SU-DHL-6 (cell line): ENCODE data around the gene FAM124A.

Source experiments
- H2AFZ ChIP-seq: fragments of 200-600 bp; sonication (generic); 2 replicates; pipeline ENCODE4 v1.6.1; 2014; ENCODE audit warnings: low read depth, mild to moderate bottlenecking, moderate library complexity, mixed read lengths, antibody characterized with exemption, low read length; ENCODE audit not compliant: severe bottlenecking
- H3F3A ChIP-seq: fragments of 200-600 bp; shearing (Covaris generic); 2 replicates; pipeline ENCODE4 v1.6.0; 2016; ENCODE audit warnings: antibody characterized with exemption, mild to moderate bottlenecking; ENCODE audit not compliant: insufficient read depth
- H3K27ac ChIP-seq: fragments of 200-600 bp; sonication (generic); 2 replicates; pipeline ENCODE4 v1.5.1; 2016; ENCODE audit warnings: low read depth, mild to moderate bottlenecking, low read length, moderate library complexity, mixed read lengths
- H3K27me3 ChIP-seq: fragments of 200-600 bp; sonication (generic), shearing (Covaris generic); 2 replicates; pipeline ENCODE4 v1.6.0; 2014; ENCODE audit warnings: mild to moderate bottlenecking, low read length
- H3K36me3 ChIP-seq: fragments of 200-600 bp; sonication (generic); 2 replicates; pipeline ENCODE4 v1.6.1; 2014; ENCODE audit warnings: mild to moderate bottlenecking, low read length, mixed read lengths
- H3K4me2 ChIP-seq: fragments of 300-600, 200-600 bp; shearing (Covaris generic), sonication (generic); 2 replicates; pipeline ENCODE4 v1.6.0; 2014; ENCODE audit warnings: low read length, low read depth, mild to moderate bottlenecking; ENCODE audit not compliant: poor library complexity, severe bottlenecking
- H3K4me3 ChIP-seq: fragments of 200-600 bp; sonication (generic); 2 replicates; pipeline ENCODE4 v1.5.1; 2014; ENCODE audit warnings: antibody characterized with exemption, low read length, mild to moderate bottlenecking, mixed read lengths; ENCODE audit not compliant: insufficient read depth, poor library complexity, severe bottlenecking
- H3K79me2 ChIP-seq: fragments of 200-600 bp; sonication (generic); 2 replicates; pipeline ENCODE4 v1.6.1; 2014; ENCODE audit warnings: mild to moderate bottlenecking, low read length, moderate library complexity; ENCODE audit not compliant: insufficient read depth
- H3K9ac ChIP-seq: fragments of 200-600 bp; sonication (generic); 2 replicates; pipeline ENCODE4 v1.7.0; 2014; ENCODE audit warnings: mild to moderate bottlenecking, low read length
- H3K9me2 ChIP-seq: fragments of 200-600 bp; sonication (generic); replicated peaks from 2 replicates; pipeline ENCODE4 v1.6.1; 2014; ENCODE audit warnings: low read length; ENCODE audit not compliant: insufficient read depth
- H3K9me3 ChIP-seq: fragments of 200-600 bp; sonication (generic); 2 replicates; pipeline ENCODE4 v1.6.1; 2014; ENCODE audit warnings: low read length, mixed read lengths; ENCODE audit not compliant: insufficient read depth
- H4K20me1 ChIP-seq: fragments of 200-600 bp; sonication (generic); 2 replicates; pipeline ENCODE4 v1.6.1; 2014; ENCODE audit warnings: low read depth, mild to moderate bottlenecking, antibody characterized with exemption, low read length, moderate library complexity, mixed read lengths
- CTCF ChIP-seq: fragments of 200-600 bp; sonication (generic); IDR thresholded peaks from one replicate; pipeline ENCODE4 v1.5.1; 2017; ENCODE audit warnings: antibody characterized with exemption, mild to moderate bottlenecking, low read length, moderate library complexity; ENCODE audit not compliant: insufficient read depth, poor library complexity, severe bottlenecking
- EZH2phosphoT487 ChIP-seq: fragments of 200-600 bp; sonication (generic), shearing (Covaris generic); conservative IDR thresholded peaks from 2 replicates; pipeline ENCODE4 v1.6.1; 2018; ENCODE audit warnings: mild to moderate bottlenecking, antibody characterized with exemption, low read length, moderate library complexity, mixed read lengths

Gene FAM124A

DNA sequence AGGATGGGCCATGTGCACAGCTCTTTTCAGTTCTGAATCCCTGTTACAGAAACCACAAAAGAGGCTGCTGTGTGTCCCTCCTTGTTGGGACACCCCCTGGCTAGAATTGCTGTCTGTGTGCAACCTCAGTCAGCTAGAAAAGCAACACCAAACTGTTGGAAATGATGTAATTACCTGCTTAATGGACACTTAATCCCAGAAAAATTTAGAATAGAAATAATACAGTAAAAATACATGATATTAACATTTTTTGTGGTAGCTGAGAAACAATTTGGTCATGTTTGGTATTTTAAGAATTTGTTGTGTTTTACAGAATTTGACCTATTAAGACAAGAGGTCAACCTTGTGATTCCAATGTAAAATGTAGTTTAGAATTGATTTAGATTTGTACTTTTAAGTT is 46.8 kb downstream of the FAM124A start:
- H2AFZ ChIP-seq: no peak overlapping the region
- no peak overlapping the region for H3K4me3 ChIP-seq
- H3K9ac ChIP-seq: no peak overlapping the region
- no peaks in the 10 kb centered on the region for H3K9me2 ChIP-seq
- H3K27me3 ChIP-seq: no peaks in the 10 kb centered on the region
- H3F3A ChIP-seq: no peaks in the 10 kb centered on the region
- no peaks in the 10 kb centered on the region for H4K20me1 ChIP-seq
- H3K27ac ChIP-seq: no peak overlapping the region
- TF ChIP-seq EZH2phosphoT487 (no peak), CTCF (no peak)
- H3K36me3 ChIP-seq: no peaks in the 10 kb centered on the region
- H3K9me3 ChIP-seq: no peaks in the 10 kb centered on the region
- no peaks in the 10 kb centered on the region for H3K79me2 ChIP-seq
- no peak overlapping the region for H3K4me2 ChIP-seq

DNA sequence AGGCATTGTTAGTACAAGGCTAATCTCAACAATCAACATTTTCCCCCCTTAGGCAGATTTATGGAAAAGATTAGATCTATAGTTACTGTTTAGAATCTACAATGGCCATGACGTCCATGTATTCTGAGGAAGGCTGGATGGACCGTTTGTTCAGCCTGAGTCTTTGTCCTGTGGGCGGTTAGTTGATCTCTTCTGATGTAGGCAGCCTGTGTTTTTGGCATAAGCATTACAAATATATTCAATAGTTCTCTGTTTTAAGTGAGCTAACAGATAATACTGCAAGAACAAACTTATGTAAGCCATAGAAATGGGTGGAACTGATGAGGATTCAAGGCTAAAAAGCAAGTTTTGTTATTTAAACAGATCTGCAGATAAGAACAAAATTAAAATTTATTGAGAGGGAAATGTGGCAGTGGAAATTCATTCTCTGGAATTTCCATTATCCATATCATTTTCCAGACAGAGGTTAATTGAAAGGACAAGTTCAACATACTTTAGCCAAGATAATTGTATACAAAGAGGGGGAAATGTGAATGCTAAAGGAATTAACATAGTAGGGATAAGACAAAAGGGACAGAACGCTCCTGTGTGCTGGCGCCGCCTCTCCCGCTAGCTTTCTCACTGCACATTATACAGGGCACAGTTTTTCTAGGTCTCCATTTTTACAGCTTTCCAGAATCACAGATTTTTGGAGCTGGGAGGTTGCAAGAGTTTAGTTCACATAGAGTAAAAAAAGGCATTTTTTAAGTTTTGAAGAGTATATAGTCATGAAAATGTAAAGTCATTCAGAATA is 48.6 kb downstream of the FAM124A start:
- Histone ChIP-seq H3K27ac (no peak overlapping the region), H3K4me2 (no peak overlapping the region), H3K4me3 (no peak overlapping the region), H4K20me1 (no peaks in the 10 kb centered on the region), H3K9me2 (no peaks in the 10 kb centered on the region), H3K27me3 (no peaks in the 10 kb centered on the region), H2AFZ (no peak overlapping the region), H3K79me2 (no peaks in the 10 kb centered on the region), H3F3A (no peaks in the 10 kb centered on the region), H3K9me3 (no peaks in the 10 kb centered on the region), H3K36me3 (no peaks in the 10 kb centered on the region), H3K9ac (no peak overlapping the region)
- TF ChIP-seq EZH2phosphoT487: no peak
- no peak for TF ChIP-seq CTCF

DNA sequence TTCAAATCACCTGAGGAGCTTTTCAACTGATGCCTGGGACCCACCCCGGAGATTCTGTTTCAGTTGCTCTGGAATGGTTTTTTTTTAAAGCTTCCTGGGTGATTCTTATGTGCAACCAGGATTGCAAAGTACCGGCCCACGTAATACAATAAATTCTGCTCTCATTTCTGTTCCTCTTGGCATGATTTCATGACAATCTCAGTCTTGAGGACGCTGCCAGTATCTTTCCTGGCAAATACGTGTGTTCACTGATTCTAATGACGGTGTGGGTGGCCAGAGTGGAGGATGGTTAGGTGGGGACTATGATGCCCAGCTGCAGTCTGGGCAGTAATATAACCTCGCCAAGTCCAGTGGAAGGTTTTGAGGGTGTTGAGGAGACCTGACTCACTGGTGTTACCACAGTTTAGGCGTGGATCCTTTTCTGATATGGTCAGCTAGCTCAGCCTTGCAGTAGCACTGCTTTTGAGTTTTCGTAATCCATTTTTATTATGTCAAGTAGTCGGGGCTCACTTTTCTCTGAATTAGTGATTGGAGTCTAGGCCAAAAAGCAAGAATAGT is 49.4 kb downstream of the FAM124A start:
- TF ChIP-seq CTCF (no peak), EZH2phosphoT487 (no peak)
- H3K4me3 ChIP-seq: no peak overlapping the region
- no peak overlapping the region for H3K9ac ChIP-seq
- H3K9me3 ChIP-seq: no peaks in the 10 kb centered on the region
- H3K79me2 ChIP-seq: no peaks in the 10 kb centered on the region
- no peaks in the 10 kb centered on the region for H3K36me3 ChIP-seq
- H3K4me2 ChIP-seq: no peak overlapping the region
- H3K27me3 ChIP-seq: no peaks in the 10 kb centered on the region
- no peaks in the 10 kb centered on the region for H3F3A ChIP-seq
- H3K27ac ChIP-seq: no peak overlapping the region
- no peaks in the 10 kb centered on the region for H3K9me2 ChIP-seq
- no peaks in the 10 kb centered on the region for H4K20me1 ChIP-seq
- no peak overlapping the region for H2AFZ ChIP-seq
